PC-9 (cell line): ENCODE measurements around the gene SAMD7. TPM values are rescaled to one million over a fixed set of nuclear protein-coding genes. Genes with fewer than 3 reads are reported as not detected.

ENCODE experiments used
- Bru-seq: library from RNA; stranded (reverse); fragments of 400-500 nt; gene quantifications from one replicate; lab custom pipeline; 2021; lab: Mats Ljungman, UMichigan
- BruChase-seq, 2 experiments: library from RNA; stranded (reverse); fragments of 400-500 nt; gene quantifications; one replicate each; lab custom pipeline; 2021; lab: Mats Ljungman, UMichigan
- BruUV-seq: library from RNA; stranded (reverse); fragments of 400-500 nt; replicated peaks from 2 replicates; lab custom pipeline; 2021; lab: Mats Ljungman, UMichigan
- CTCF ChIA-PET: fragments of 300-600 bp; sonication (Branson Sonifier 250); formaldehyde crosslinking; loops from one replicate; lab custom pipeline; 2022; ENCODE audit warnings: antibody characterized with exemption; lab: Charles Lee
- POLR2A ChIA-PET: fragments of 300-600 bp; sonication (Branson Sonifier 250); formaldehyde crosslinking; loops from one replicate; lab custom pipeline; 2022; ENCODE audit warnings: antibody characterized with exemption; ENCODE audit not compliant: unreplicated experiment; lab: Charles Lee
- DNase-seq, 2 experiments: peaks; one replicate each; pipeline versions ENCODE4 v3.0.0 to v3.0.0-alpha.2; 2015 to 2022; ENCODE audit warnings: mixed read lengths in 1 of 2
- H2AFZ ChIP-seq: fragments of 200-600 bp; sonication (generic); 2 replicates; pipeline ENCODE4 v1.8.1; 2017; ENCODE audit warnings: antibody characterized with exemption
- H3F3A ChIP-seq: fragments of 200-600 bp; sonication (generic); 2 replicates; pipeline ENCODE4 v1.8.1; 2017; ENCODE audit warnings: antibody characterized with exemption, mild to moderate bottlenecking, low read depth; ENCODE audit not compliant: insufficient read depth
- H3K27ac ChIP-seq: fragments of 200-600 bp; sonication (generic); 2 replicates; pipeline ENCODE4 v1.6.1; 2016; ENCODE audit warnings: mixed run types
- H3K27me3 ChIP-seq: fragments of 200-600 bp; sonication (generic); 2 replicates; pipeline ENCODE4 v1.6.1; 2016; ENCODE audit warnings: low read depth, mixed run types; ENCODE audit not compliant: insufficient read depth
- H3K36me3 ChIP-seq: fragments of 200-600 bp; sonication (generic); 2 replicates; pipeline ENCODE4 v1.6.1; 2016; ENCODE audit warnings: low read depth, mixed run types
- H3K4me1 ChIP-seq: fragments of 200-600 bp; sonication (generic); replicated peaks from 2 replicates; pipeline ENCODE4 v1.6.1; 2016; ENCODE audit warnings: mixed run types; ENCODE audit not compliant: insufficient read depth
- H3K4me2 ChIP-seq: fragments of 200-600 bp; sonication (generic); 2 replicates; pipeline ENCODE4 v1.6.1; 2017; ENCODE audit warnings: mixed run types
- H3K4me3 ChIP-seq: fragments of 200-600 bp; sonication (generic); 2 replicates; pipeline ENCODE4 v1.6.1; 2016; ENCODE audit warnings: mixed run types
- H3K79me2 ChIP-seq: fragments of 200-600 bp; sonication (generic); 2 replicates; pipeline ENCODE4 v1.6.1; 2017; ENCODE audit warnings: low read depth, mixed run types
- H3K9me2 ChIP-seq: fragments of 200-600 bp; sonication (generic); 2 replicates; pipeline ENCODE4 v1.8.1; 2017; ENCODE audit warnings: mild to moderate bottlenecking; ENCODE audit not compliant: insufficient read depth
- H3K9me3 ChIP-seq: fragments of 200-600 bp; sonication (generic); 2 replicates; pipeline ENCODE4 v1.8.1; 2016; ENCODE audit warnings: low read depth; ENCODE audit not compliant: insufficient read depth
- H4K20me1 ChIP-seq: fragments of 200-600 bp; sonication (generic); 2 replicates; pipeline ENCODE4 v1.8.1; 2017; ENCODE audit not compliant: insufficient read depth
- EZH2 ChIP-seq: fragments of 200-600 bp; sonication (generic); IDR thresholded peaks from 2 replicates; pipeline ENCODE4 v1.8.0; 2017; ENCODE audit warnings: antibody characterized with exemption, low read depth
- intact Hi-C: fragments of 100-400 bp; cut with micrococcal nuclease; formaldehyde crosslinking; loops from one replicate; pipeline ENCODE4 v1.10.0; 2022; ENCODE audit not compliant: unreplicated experiment
- long read RNA-seq: library from polyadenylated mRNA; stranded (forward); transcript quantifications from one replicate; pipeline ENCODE4 v2.0.0, GENCODE V29; 2022
- total RNA-seq: library from RNA; stranded (reverse); gene quantifications from 2 replicates; pipeline ENCODE4 v1.2.3, GENCODE V29; 2021
- TF ChIP-seq, protein P1 (sequence below): fragments of 200-600 bp; sonication (generic); conservative IDR thresholded peaks from 2 replicates; pipeline ENCODE4 v1.6.1; 2017; ENCODE audit warnings: mixed run types, antibody characterized with exemption, mild to moderate bottlenecking, moderate library complexity

Gene SAMD7
- total RNA-seq (not detected in 2 replicates), Bru-seq, nascent RNA (percentile 10 among the genes with signal in this experiment), BruChase-seq, experiment 1, labeled RNA remaining after a 2-hour chase (percentile 17 among the genes with signal in this experiment), BruChase-seq, experiment 2, labeled RNA remaining after a 6-hour chase (percentile 4 among the genes with signal in this experiment)
- long read RNA-seq: 0 reads

GRCh38 chr3:169911272-169911671 lies at the start of gene SAMD7:
SAMD7 (plus strand) TSS chr3:169911572; CDS start chr3:169919499, 7,927 bp downstream.
- POLR2A ChIA-PET: no interaction called here
- BruUV-seq: no TSS peak

GRCh38 chr3:169861871-169862270 lies 49.5 kb upstream of the SAMD7 start:
- CTCF ChIA-PET: interaction anchor here (0.6 to 0.9 kb wide), 2 partner anchors 35 to 237 kb away, joined by 3 read pairs; no protein-coding TSS in a partner anchor
- BruUV-seq: no TSS peak
- peak; percentile 11 to 56 for DNase-seq
- POLR2A ChIA-PET: interaction anchor here (0.6 kb wide), 1 partner anchor 26 kb away, joined by 3 read pairs; no protein-coding TSS in a partner anchor
- Histone ChIP-seq H3K27me3 (no peaks in the 10 kb centered on the region), H3K4me1 (no peaks in the 10 kb centered on the region), H3K4me3 (no peak overlapping the region), H3K36me3 (no peaks in the 10 kb centered on the region), H3K9me3 (no peaks in the 10 kb centered on the region), H4K20me1 (no peaks in the 10 kb centered on the region), H3K27ac (no peak overlapping the region), H3K79me2 (no peaks in the 10 kb centered on the region), H3F3A (no peaks in the 10 kb centered on the region; the same call in 1 of the 2 replicates), H2AFZ (no peak overlapping the region), H3K4me2 (no peak overlapping the region), H3K9me2 (no peaks in the 10 kb centered on the region)
- no peak for TF ChIP-seq EZH2
- TF ChIP-seq, protein P1, sequence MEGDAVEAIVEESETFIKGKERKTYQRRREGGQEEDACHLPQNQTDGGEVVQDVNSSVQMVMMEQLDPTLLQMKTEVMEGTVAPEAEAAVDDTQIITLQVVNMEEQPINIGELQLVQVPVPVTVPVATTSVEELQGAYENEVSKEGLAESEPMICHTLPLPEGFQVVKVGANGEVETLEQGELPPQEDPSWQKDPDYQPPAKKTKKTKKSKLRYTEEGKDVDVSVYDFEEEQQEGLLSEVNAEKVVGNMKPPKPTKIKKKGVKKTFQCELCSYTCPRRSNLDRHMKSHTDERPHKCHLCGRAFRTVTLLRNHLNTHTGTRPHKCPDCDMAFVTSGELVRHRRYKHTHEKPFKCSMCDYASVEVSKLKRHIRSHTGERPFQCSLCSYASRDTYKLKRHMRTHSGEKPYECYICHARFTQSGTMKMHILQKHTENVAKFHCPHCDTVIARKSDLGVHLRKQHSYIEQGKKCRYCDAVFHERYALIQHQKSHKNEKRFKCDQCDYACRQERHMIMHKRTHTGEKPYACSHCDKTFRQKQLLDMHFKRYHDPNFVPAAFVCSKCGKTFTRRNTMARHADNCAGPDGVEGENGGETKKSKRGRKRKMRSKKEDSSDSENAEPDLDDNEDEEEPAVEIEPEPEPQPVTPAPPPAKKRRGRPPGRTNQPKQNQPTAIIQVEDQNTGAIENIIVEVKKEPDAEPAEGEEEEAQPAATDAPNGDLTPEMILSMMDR: no peak
- intact Hi-C loops: loop anchor here (5.0 kb wide), 1 partner anchor 550 kb away; no protein-coding TSS in a partner anchor

More at GRCh38 chr3:169911272-169911671, at the start of gene SAMD7:
- intact Hi-C loops: no loop called here
- no peaks in the 10 kb centered on the region for H3K27me3 ChIP-seq
- no peaks in the 10 kb centered on the region for H4K20me1 ChIP-seq
- no peaks in the 10 kb centered on the region for H3F3A ChIP-seq
- H3K36me3 ChIP-seq: no peaks in the 10 kb centered on the region
- 0 out of 2 replicates have a peak, but pooled peaks cover 5% of the 10 kb centered on the region for H3K9me3 ChIP-seq
- no peaks in the 10 kb centered on the region for H3K79me2 ChIP-seq
- no peaks in the 10 kb centered on the region for H3K4me1 ChIP-seq
- H2AFZ ChIP-seq: no peak within 1 kb of the TSS; the same call in 1 of the 2 replicates
- no peak within 1 kb of the TSS for H3K4me2 ChIP-seq
- DNase-seq: no peak
- CTCF ChIA-PET: no interaction called here
- no peaks in the 10 kb centered on the region; the same call in 1 of the 2 replicates for H3K9me2 ChIP-seq
- no peak within 1 kb of the TSS for H3K4me3 ChIP-seq
- H3K27ac ChIP-seq: no peak within 1 kb of the TSS
- no peak for TF ChIP-seq EZH2
- TF ChIP-seq, protein P1: no peak

GRCh38 chr3:169863458-169863899 lies 47.9 kb upstream of the SAMD7 start:
- peak overlapping the region; percentile 35; the same call in 1 of the 2 replicates for H3K4me2 ChIP-seq
- no peak overlapping the region for H3K4me3 ChIP-seq
- BruUV-seq: no TSS peak
- intact Hi-C loops: loop anchor here (1.0 to 5.0 kb wide), 3 partner anchors 103 to 549 kb away; partner anchors contain the start of gene SEC62
- no peaks in the 10 kb centered on the region for H3K36me3 ChIP-seq
- no peaks in the 10 kb centered on the region for H3K9me2 ChIP-seq
- TF ChIP-seq, protein P1: peak; percentile 99
- TF ChIP-seq EZH2: no peak
- no peak overlapping the region for H2AFZ ChIP-seq
- no peaks in the 10 kb centered on the region for H4K20me1 ChIP-seq
- no peaks in the 10 kb centered on the region for H3K79me2 ChIP-seq
- no peaks in the 10 kb centered on the region; the same call in none of the 2 replicates for H3F3A ChIP-seq
- ChIA-PET POLR2A (no interaction called here), CTCF (interaction anchor here (0.7 kb wide), 1 partner anchor 148 kb away, joined by 3 read pairs; no protein-coding TSS in a partner anchor)
- DNase-seq: peak; percentile 71
- no peaks in the 10 kb centered on the region for H3K9me3 ChIP-seq
- no peak overlapping the region for H3K27ac ChIP-seq
- no peaks in the 10 kb centered on the region for H3K4me1 ChIP-seq
- H3K27me3 ChIP-seq: no peaks in the 10 kb centered on the region
